Rectal smooth muscle tissue (tissue), 1 donor: ENCODE results near the gene KCNN3.
"Not testable (repeated sequence)": the region's sequence is repeated elsewhere in the genome, so short reads cannot be mapped to it uniquely, and the experiment has no call there.

Experiments used
- H3K27ac ChIP-seq: one replicate; pipeline ENCODE4 v1.7.0; 2013; ENCODE audit warnings: low read depth, low read length, inconsistent platforms
- H3K27me3 ChIP-seq: one replicate; pipeline ENCODE4 v1.7.0; 2013; ENCODE audit warnings: low read length; ENCODE audit not compliant: control insufficient read depth, insufficient read depth
- H3K36me3 ChIP-seq: one replicate; pipeline ENCODE4 v1.7.0; 2013; ENCODE audit warnings: low read length; ENCODE audit not compliant: control insufficient read depth, insufficient read depth
- H3K4me1 ChIP-seq: one replicate; pipeline ENCODE4 v1.7.0; 2013; ENCODE audit warnings: low read length; ENCODE audit not compliant: control insufficient read depth, insufficient read depth
- H3K4me3 ChIP-seq: one replicate; pipeline ENCODE4 v1.7.0; 2013; ENCODE audit warnings: low read length
- H3K9ac ChIP-seq: one replicate; pipeline ENCODE4 v1.7.0; 2013; ENCODE audit warnings: low read length

The KCNN3 gene

GRCh38 chr1:154676847-154677246 is 193.2 kb downstream of the KCNN3 start:
- H3K4me1 ChIP-seq, H3K27me3 ChIP-seq, H3K9ac ChIP-seq, H3K36me3 ChIP-seq, H3K4me3 ChIP-seq, H3K27ac ChIP-seq: not testable (repeated sequence)

DNA sequence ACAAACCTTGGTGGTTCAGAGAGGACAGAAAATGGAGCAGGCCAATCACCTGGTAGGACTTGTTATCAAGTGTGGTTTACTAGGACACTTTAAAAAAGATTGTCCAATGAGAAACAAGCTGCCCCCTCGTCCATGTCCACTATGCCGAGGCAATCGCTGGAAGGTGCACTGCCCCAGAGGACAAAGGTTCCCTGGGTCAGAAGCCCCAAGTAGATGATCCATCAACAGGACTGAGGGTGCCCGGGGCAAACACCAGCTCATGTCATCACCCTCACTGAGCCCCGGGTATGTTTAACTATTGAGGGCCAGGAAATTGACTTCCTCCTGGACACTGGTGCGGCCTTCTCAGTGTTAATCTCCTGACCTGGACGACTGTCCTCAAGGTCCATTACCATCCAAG is 195.6 kb downstream of the KCNN3 start:
- H3K27me3 ChIP-seq, H3K4me3 ChIP-seq, H3K36me3 ChIP-seq, H3K27ac ChIP-seq, H3K4me1 ChIP-seq, H3K9ac ChIP-seq: not testable (repeated sequence)

DNA sequence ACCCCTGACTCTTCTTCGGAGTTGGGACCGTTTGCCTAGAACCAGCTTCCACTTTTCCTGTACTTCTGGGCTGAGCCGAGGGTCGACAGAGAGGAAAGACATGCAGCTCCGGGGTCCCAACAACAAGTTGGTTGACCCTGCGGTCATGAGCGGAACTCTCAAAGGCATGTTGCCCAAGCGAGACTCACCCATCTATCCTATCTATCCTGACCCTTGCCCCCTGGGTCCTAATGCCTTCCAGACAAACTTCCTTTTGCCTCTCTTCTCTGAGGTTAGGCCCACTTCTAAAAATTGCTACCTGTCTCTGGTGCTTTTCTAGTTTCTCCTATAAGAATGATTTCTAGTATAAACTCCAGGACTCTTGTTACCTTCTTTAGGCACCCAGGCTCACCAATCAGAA is 197.8 kb downstream of the KCNN3 start:
- H3K27me3 ChIP-seq, H3K27ac ChIP-seq, H3K36me3 ChIP-seq, H3K4me1 ChIP-seq, H3K9ac ChIP-seq, H3K4me3 ChIP-seq: not testable (repeated sequence)

DNA sequence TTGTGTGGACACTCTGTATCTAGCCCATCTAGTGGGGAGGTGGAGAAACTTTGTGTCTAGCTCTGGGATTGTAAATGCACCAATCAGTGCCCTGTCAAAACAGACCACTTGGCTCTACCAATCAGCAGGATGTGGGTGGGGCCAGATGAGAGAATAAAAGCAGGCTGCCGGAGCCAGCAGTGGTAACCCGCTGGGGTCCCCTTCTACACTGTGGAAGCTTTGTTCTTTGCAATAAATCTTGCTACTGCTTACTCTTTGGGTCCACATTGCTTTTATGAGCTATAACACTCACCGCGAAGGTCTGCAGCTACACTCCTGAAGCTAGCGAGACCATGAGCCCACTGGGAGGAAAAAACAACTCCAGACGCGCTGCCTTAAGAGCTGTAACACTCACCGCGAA is 198.7 kb downstream of the KCNN3 start:
- H3K36me3 ChIP-seq, H3K4me3 ChIP-seq, H3K9ac ChIP-seq, H3K27ac ChIP-seq, H3K4me1 ChIP-seq, H3K27me3 ChIP-seq: not testable (repeated sequence)

- not testable (repeated sequence) for H3K36me3 ChIP-seq, H3K27me3 ChIP-seq, H3K9ac ChIP-seq, H3K4me1 ChIP-seq, H3K27ac ChIP-seq, H3K4me3 ChIP-seq
These were observed 199.5 kb downstream of the KCNN3 start for GRCh38 chr1:154670310-154671270.

DNA sequence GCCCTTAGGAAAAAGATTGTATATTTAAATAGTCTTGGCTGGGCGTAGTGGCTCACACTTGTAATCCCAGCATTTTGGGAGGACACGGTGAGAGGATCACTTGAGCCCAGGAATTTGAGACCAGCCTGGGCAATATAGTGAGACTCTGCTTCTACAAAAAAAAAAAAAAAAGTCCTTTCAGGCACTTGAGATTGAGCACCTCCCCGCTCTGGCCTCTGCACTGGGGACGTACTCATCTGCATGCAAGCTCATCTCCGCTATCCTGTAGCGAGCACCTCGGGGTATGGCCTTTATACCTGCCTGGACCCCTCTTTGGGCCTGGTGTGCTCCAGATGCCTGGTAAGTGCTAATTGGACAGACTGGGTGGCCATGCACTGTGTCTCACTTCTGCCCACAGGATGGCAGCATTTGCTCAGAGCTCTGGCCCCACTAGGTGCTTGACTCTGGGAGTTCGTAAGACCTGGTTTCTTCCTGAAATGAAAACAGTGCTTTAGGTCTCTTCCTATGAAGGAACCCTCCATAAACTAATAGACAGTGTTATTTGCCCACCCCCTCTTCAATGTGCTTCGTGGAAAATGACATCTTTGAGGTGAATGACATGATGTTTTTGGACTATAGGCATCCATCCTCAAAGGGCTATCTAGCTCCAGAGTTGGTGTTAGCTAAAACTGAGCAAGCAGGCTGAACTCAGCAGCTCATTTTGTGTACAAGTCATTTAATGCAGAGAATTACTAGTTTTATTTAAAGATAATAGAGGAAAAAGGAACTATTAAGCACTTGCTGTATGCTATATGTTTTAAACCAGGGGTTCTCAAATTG is 200.4 kb downstream of the KCNN3 start:
- Histone ChIP-seq H3K27me3 (no peaks in the 10 kb centered on the region), H3K9ac (no peak overlapping the region), H3K4me1 (no peaks in the 10 kb centered on the region), H3K4me3 (no peak overlapping the region), H3K36me3 (no peaks in the 10 kb centered on the region), H3K27ac (no peak overlapping the region)

- no peaks in the 10 kb centered on the region for H3K4me1 ChIP-seq
- H3K4me3 ChIP-seq = no peak overlapping the region
- no peak overlapping the region for H3K9ac ChIP-seq
- H3K27me3 ChIP-seq = no peaks in the 10 kb centered on the region
- H3K27ac ChIP-seq = no peak overlapping the region
- H3K36me3 ChIP-seq = no peaks in the 10 kb centered on the region
These were observed 203.9 kb downstream of the KCNN3 start for GRCh38 chr1:154666051-154666790.

DNA sequence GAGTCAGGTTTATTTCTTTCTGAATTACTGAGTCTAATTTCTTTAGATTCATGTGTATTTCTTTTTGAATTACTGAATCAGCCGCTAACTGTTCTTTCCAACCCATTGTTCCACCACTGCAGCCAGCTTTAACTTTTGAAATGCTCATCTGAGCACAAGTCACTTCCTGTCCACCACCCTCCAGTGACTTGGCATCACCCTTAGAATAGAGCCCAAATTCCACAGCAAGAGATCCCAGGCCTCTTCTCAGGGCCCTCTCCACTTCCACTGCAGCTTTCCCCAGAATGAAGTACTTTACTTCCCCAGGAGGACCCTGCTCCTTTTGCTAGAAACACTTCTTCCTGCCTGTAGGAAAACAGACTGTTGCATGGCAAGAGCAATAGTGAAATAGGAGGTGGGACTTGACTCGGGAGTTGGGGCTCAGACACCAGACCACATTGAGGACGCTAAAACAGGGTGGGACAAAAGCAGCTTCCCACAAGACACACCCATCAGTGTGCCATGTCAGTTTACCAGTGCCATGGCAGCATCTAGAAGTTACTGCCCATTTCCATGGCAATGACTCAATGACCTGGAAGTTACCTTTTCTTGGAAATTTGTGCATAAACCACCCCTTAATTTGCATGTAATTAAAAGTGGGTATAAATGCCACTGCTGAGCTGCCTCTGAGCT is 205.6 kb downstream of the KCNN3 start:
- H3K27me3 ChIP-seq = no peaks in the 10 kb centered on the region
- no peak overlapping the region for H3K4me3 ChIP-seq
- H3K4me1 ChIP-seq = no peaks in the 10 kb centered on the region
- H3K36me3 ChIP-seq = no peaks in the 10 kb centered on the region
- no peak overlapping the region for H3K9ac ChIP-seq
- H3K27ac ChIP-seq = no peak overlapping the region

DNA sequence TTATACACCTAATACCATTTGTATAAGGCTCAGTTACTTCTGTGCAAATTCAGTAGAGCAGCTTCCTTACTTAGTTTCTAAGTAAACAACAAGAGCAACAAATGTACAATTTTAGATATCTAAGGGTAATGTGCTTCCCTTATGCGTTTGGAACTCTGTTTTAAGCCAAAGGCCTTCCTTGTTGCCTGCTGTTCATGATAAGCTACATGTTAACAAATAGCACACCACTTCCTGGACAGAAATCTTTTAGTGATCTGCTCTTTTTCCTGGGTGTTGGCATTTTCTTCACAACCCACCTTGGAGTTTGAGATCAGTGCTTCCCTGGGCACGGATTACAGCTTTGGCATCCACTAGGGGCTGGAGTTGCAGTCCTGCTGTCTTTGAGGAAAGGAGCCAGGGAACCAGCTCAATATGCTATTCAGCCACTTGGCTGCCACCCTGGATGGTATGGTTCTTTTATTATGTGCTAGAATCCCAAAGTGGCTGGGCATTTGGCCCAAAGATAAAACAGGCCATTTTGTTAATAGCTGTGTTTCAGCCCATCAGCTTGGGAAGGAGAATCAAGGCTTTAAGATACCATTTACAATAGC is 206.5 kb downstream of the KCNN3 start:
- no peaks in the 10 kb centered on the region for H3K36me3 ChIP-seq

GRCh38 chr1:154661110-154661509 is 209.0 kb downstream of the KCNN3 start:
- no peak overlapping the region for H3K4me3 ChIP-seq
- no peak overlapping the region for H3K27ac ChIP-seq
- H3K36me3 ChIP-seq = no peaks in the 10 kb centered on the region
- H3K27me3 ChIP-seq = no peaks in the 10 kb centered on the region
- H3K9ac ChIP-seq = no peak overlapping the region
- H3K4me1 ChIP-seq = no peaks in the 10 kb centered on the region

More for the DNA sequence above, 206.5 kb downstream of the KCNN3 start:
- no peak overlapping the region for H3K27ac ChIP-seq
- no peaks in the 10 kb centered on the region for H3K4me1 ChIP-seq
- H3K9ac ChIP-seq = no peak overlapping the region
- no peaks in the 10 kb centered on the region for H3K27me3 ChIP-seq
- H3K4me3 ChIP-seq = no peak overlapping the region

GRCh38 chr1:154659823-154660592 is 210.1 kb downstream of the KCNN3 start:
- Histone ChIP-seq H3K36me3 (no peaks in the 10 kb centered on the region), H3K27ac (no peak overlapping the region), H3K4me1 (no peaks in the 10 kb centered on the region), H3K9ac (no peak overlapping the region), H3K27me3 (no peaks in the 10 kb centered on the region), H3K4me3 (no peak overlapping the region)
